GM18907 (cell line): ENCODE results near the gene KCNK3.
"Not testable (repeated sequence)": the region's sequence is repeated elsewhere in the genome, so short reads cannot be mapped to it uniquely, and the experiment has no call there.

ENCODE experiments used
- ATAC-seq: cut with Tn5 transposase; IDR thresholded peaks from one replicate; pipeline ENCODE4 v1.9.1; 2021; ENCODE audit warnings: mild to moderate bottlenecking, moderate library complexity; ENCODE audit not compliant: unreplicated experiment

The KCNK3 gene

DNA sequence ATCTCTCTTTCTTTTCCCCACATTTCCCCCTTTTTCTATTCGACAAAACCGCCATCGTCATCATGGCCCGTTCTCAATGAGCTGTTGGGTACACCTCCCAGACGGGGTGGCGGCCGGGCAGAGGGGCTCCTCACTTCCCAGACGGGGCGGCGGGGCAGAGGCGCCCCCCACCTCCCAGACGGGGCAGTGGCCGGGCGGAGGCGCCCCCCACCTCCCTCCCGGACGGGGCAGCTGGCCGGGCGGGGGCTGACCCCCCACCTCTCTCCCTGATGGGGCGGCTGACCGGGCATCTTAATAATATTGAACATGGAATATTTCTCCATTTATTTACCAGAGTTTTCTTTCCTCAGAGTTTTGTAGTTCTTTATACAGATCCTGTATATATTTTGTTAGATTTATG, 27.2 kb upstream of the KCNK3 start:
- ATAC-seq, result not testable (repeated sequence)

DNA sequence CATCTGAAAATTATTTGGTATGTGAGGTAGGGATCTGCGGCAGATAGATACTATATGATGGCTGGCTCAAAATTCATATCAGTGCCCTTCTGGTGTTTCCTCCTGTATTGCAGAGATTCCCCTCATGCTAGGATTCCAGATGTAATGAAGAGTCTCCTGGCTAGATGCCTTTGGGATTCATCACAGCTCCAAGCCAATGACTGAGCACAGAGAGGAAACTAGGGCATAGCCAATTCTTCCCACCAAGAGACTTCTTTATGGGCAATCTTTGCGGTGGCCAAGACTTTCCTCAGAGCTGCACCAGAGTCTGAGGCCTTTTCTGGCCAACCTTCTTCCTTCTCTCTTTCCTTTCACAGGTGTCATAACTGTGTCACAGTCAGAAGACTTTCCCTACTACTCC, 25.9 kb upstream of the KCNK3 start:
- no peak for ATAC-seq

GRCh38 chr2:26668041-26668440, 24.5 kb upstream of the KCNK3 start:
- no peak for ATAC-seq

DNA sequence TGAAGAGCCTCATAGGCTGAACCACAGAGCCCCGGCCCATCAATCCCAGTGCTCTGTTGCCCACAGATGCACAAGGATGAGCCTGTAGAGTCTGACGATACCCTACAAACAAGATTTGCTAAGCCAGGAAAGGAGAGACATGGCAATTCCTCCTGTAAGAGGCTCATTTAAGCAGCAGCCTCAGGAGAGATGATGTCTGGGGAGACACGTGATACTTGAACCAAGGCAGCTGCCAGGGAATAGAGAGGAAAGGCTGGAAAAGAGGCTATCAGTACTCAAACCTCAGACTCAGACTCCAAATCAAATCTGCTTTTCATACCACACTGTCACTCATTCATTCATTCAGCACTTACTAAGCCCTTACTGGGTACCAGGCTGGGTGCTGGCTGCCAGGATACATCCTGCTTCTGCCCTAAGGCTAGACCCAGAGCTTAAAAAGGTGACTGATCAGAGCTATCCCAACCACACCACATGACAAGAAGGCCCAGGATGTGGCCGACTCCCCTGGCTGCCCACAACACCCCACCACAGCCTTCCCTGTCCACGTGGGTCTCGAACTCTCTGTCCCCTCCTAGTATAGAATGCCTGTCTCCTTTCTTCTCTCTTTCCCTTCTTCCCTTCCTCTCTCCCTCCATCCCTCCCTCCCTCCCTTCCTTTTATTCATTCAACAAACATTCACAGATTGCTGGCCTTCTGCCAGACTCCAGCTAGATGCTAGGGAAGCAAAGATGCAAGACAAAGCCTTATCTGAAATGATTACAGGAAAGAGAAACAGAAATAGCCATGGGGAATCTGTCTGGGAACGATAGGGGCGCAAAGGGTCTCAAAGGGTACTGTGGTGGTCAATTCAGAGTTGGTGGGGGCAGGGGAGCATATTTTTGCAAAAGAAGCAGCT, 23.4 kb upstream of the KCNK3 start:
- ATAC-seq, result no peak

DNA sequence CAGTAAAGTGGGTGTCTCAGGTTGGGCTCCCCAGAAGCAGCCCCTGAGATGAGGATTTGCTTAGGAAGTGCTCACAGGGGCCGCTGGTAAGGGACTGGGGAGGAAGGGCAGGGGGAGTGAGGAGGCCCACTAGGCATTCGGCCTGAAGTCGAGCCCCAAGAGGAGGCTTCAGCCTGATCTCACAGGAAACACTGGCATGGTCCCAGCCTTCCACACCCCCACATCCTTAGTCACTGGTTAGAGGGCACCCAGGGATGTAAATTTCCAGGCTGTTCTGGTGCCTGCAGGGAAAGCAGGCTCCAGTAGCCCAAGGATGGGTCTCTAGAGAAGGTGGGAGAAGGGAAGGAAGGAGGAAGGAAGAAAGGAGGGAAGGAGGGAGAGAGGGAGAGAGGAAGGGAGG, 22.4 kb upstream of the KCNK3 start:
- no peak for ATAC-seq

DNA sequence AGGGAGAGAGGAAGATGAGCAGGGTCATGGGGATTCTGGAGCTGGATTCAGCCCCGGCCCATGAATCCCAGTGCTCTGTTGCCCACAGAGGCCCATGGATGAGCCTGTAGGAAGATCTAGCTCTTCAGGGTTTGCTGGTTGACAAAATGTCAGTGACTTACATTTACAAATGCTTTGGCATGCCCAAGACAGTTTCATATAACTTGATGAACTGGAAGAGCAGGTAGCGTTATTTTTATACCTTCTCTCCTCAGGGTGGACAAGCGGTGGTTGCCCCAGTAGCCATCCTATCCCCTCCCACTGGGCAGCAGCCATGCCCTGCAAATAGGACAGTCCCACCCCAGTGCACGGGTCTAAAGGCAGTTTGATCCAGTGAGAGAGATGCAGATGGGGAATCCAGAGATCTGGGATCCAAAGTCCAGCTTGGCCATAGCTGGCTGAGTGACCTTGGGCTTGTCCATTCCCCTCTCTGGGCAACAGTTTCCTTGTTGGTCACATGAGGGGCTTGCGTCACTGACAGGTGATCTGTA, 21.5 kb upstream of the KCNK3 start:
- ATAC-seq, result no peak

DNA sequence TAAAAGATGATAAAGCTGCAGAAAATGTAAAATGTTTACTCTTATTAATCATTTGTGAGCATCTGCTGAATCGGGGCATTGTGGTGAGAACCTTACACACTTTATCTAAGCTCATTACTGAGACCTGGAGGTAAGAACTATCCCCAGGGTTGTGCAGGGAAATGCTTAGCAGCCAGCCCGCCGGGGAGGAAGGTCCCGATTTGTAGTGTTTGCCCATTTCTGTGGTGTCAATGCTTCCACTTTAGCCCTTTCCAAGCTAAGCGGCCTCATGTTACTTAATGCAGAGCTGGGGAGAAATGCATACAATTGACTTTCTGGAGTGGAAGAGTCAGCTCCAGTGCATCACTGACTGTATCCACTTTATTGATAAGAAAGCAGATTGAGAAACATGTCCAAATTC, 20.8 kb upstream of the KCNK3 start:
- ATAC-seq, result no peak

GRCh38 chr2:26672112-26672817, 20.3 kb upstream of the KCNK3 start:
- no peak for ATAC-seq

DNA sequence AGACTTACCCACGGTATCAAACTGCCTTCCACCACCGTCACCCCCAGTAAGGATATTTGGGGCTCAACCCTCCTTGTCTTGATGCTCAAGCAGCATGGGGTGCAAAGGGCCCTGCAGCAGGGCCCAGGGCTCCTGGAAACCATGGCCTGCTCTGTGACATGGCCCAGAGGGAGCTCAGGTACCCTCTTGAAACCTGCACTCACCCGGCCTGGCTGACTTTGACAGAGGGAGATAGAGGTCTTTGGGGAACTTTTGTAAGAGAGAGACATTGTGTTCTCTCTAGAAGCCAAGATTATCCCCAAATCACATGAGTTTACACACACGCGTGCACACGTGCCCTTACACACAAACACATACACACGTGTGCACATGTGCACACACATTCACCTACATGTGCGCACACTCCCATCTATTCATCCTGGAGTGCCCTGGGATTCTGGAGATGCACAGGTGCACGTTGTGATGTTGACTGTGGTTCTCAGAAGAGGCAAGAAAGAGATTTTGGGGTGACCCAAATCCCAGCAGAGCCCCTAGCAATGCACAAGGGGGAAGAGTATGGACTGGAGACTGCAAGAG, 19.6 kb upstream of the KCNK3 start:
- no peak for ATAC-seq

GRCh38 chr2:26674002-26674751, 18.3 kb upstream of the KCNK3 start:
- no peak for ATAC-seq

DNA sequence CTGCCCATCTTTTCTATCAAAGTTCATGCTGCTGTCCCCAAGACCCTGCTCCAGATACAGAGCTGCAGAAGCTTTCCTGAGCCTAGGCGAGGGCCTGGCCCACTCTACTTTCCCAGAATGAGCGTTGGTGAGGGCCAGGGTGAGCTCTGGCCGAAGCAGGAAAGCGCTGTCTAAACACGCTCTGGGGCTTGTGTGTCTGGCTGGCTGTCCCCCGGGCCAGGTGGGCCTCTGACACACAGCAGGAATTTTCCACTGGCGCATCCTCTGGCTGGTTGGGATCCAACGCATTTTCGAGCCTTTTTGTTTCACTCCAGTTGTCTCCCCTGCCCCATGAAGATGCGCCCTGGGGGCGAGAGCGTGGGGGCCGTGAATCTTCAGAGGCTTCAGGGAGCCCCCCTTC, 17.8 kb upstream of the KCNK3 start:
- no peak for ATAC-seq

GRCh38 chr2:26675651-26676255, 16.8 kb upstream of the KCNK3 start:
- ATAC-seq, result no peak

GRCh38 chr2:26678035-26678434, 14.5 kb upstream of the KCNK3 start:
- no peak for ATAC-seq

- ATAC-seq, result no peak
These were observed 12.7 kb upstream of the KCNK3 start for GRCh38 chr2:26679867-26680266.

DNA sequence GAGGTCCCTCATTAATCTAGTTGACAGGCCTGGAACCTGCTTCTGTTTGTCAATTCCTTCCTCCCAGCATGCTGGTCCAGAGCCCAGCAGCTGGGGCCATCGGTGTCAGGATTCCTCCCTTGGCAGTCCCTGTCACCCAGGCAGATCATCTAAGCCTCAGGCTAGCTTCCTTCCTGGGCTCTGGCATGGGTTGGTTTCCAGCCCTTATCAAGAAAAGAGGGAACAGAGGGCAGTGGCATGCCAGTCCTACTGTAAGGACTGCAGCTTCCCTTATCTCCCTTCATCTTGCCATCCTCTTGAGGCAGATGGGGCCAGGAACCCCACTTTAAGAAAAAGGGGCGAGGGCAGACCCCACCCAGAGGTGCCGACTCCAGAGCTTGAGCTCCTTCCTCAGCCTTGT, 10.9 kb upstream of the KCNK3 start:
- no peak for ATAC-seq

DNA sequence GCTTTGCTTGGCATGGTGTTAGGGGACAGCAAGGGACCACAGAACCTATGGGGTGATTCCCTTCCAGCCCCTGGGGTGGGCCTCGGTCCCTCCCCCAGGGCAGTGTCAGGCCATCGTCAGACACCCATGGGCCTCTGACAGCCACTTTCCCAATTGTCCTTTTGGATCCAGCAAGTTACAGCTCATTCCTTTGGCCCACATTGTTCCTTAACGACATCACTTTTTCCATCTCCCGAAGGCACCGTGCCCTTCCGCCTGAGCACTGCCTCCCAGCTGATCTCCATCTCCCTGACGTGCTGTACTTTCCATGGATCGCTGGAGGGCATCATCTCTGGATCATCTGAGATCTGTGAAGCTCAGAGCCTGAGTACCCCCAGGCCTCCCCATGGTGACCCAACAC, 10.4 kb upstream of the KCNK3 start:
- ATAC-seq, result no peak

DNA sequence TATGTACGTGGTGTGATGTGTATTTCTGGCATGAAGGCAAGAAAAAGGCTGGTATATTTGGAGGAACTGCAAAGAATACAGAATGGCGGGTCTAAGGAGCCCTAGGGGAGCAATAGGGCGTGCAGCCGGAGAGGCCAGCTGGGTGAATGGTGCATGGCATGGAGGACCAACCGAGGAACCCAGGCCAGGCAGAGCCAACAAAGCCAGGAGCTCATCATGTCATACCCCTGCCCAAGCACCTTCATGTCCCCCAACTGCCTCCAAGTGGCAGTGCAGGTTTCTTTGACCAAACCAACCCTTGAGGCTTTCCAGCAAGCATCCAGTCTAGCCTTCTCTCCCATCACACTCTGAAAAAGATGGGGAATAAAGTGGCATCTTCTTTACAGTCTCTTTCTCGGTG, 8.9 kb upstream of the KCNK3 start:
- ATAC-seq, result no peak

DNA sequence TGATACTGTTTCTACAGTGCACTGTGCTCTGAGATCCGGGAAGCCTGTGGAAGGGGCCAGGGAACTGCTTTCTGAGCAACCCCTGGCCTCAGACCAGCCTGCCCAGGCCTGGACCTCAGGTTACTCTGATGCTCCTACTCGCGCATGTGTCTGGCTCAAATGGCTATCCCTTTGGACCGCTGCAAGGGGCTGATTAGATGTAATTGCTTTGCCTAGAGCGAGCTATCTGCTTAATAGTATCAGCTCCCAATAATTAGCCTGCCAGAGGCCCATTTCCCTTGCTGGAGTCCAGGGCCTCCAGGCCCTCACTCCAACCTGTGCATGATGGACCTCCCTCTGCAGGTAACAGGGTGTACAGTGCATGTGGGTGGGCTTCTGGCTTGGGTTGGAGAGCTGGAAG, 7.2 kb upstream of the KCNK3 start:
- ATAC-seq, result no peak

- no peak for ATAC-seq
These were observed 6.3 kb upstream of the KCNK3 start for GRCh38 chr2:26685989-26686839.

DNA sequence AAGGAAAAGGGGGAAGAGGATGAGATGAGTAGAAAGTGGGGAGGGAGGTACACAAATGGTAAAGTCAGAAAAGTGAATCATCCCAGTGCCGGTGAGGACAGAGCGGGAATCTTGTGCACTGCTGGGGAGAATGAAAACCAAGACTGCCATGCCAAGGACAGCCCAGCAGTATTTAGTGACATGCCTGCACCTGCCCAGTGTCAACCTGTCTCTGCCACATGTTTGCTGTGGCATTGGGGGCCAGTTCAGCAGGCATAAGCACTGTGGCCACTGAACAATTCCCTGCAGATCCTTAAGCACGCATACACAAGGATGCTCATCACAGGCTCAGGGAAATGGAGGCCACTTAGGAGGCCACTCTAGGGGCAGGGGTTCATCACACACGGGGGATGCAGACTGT, 5.2 kb upstream of the KCNK3 start:
- no peak for ATAC-seq
